Measurements from ENCODE around the gene CCDC188. TPM values are rescaled to one million over a fixed set of nuclear protein-coding genes. Genes with fewer than 3 reads are reported as not detected.

Gene CCDC188
- polyA plus RNA-seq, 1 donor (not counting 4 experiments of a cell fraction or from before 2014, with no cell fraction given), result not detected

- dilution Hi-C loops (cut with MboI; ENCODE audit: extremely low pct_ligation_motif_present, low sequenced_read_pairs), result no loop called here
- H3K4me1 ChIP-seq (ENCODE audit: control insufficient read depth, extremely low read depth, insufficient read depth, low read length), result peaks cover 8% of the 10 kb centered on the region
- H4K20me1 ChIP-seq (ENCODE audit: control insufficient read depth, extremely low read depth, insufficient read depth, low read length), result no peaks in the 10 kb centered on the region
- no peaks in the 10 kb centered on the region for H3K27me3 ChIP-seq (ENCODE audit: control insufficient read depth, extremely low read depth, insufficient read depth, low read length)
- H3K79me2 ChIP-seq (ENCODE audit: control insufficient read depth, insufficient read depth, low read length), result peaks cover 26% of the 10 kb centered on the region
- H3K4me3 ChIP-seq (ENCODE audit: control insufficient read depth in 2 of 3, extremely low read depth in 1 of 3, insufficient read depth in 2 of 3, low read depth in 1 of 3, low read length in 3 of 3), result no peak overlapping the region
- no peak for FAIRE-seq
- no peak overlapping the region for H3K9ac ChIP-seq (ENCODE audit: control insufficient read depth, extremely low read depth, insufficient read depth, low read length)
- no peak overlapping the region for H2AFZ ChIP-seq (ENCODE audit: control insufficient read depth, low read length)
- no peaks in the 10 kb centered on the region for H3K9me3 ChIP-seq (ENCODE audit: control insufficient read depth, low read depth, low read length)
- no peak overlapping the region for H3K4me2 ChIP-seq (ENCODE audit: control insufficient read depth, extremely low read depth, insufficient read depth, low read depth, low read length)
- no peak for TF ChIP-seq EZH2 (IDR thresholded peaks at IDR 0.05; ENCODE audit: low read length)
- TF ChIP-seq CTCF (optimal IDR thresholded peaks at IDR 0.05 in 1 of 3, IDR thresholded peaks at IDR 0.05 in 1 of 3, conservative IDR thresholded peaks at IDR 0.05 in 1 of 3; ENCODE audit: extremely low read depth in 1 of 3, insufficient read depth in 2 of 3, low read length in 3 of 3), result peak; percentile 35 to 49 (median 40)
- peaks cover 52 to 59% of the 10 kb centered on the region in 2 experiments for H3K36me3 ChIP-seq (ENCODE audit: control insufficient read depth in 2 of 2, extremely low read depth in 1 of 2, insufficient read depth in 2 of 2, low read length in 2 of 2)
- no peak for DNase-seq (ENCODE audit: low read depth, low spot score)
- no peak overlapping the region for H3K27ac ChIP-seq (ENCODE audit: control insufficient read depth, insufficient read depth, low read length)
- H3K9me1 ChIP-seq (ENCODE audit: control insufficient read depth, extremely low read depth, insufficient read depth, low read length), result no peaks in the 10 kb centered on the region
Observed at GRCh38 chr22:20111045-20111688, 39.7 kb downstream of the CCDC188 start.

GRCh38 chr22:20110359-20110985 lies 40.4 kb downstream of the CCDC188 start:
- Histone ChIP-seq H2AFZ (ENCODE audit: control insufficient read depth, low read length) (no peak overlapping the region), H3K4me2 (ENCODE audit: control insufficient read depth, extremely low read depth, insufficient read depth, low read depth, low read length) (no peak overlapping the region), H3K36me3 (ENCODE audit: control insufficient read depth in 2 of 2, extremely low read depth in 1 of 2, insufficient read depth in 2 of 2, low read length in 2 of 2) (peaks cover 54 to 58% of the 10 kb centered on the region in 2 experiments), H3K27ac (ENCODE audit: control insufficient read depth, insufficient read depth, low read length) (no peak overlapping the region), H3K27me3 (ENCODE audit: control insufficient read depth, extremely low read depth, insufficient read depth, low read length) (no peaks in the 10 kb centered on the region), H3K4me3 (ENCODE audit: control insufficient read depth in 2 of 3, extremely low read depth in 1 of 3, insufficient read depth in 2 of 3, low read depth in 1 of 3, low read length in 3 of 3) (no peak overlapping the region), H3K9me3 (ENCODE audit: control insufficient read depth, low read depth, low read length) (no peaks in the 10 kb centered on the region), H4K20me1 (ENCODE audit: control insufficient read depth, extremely low read depth, insufficient read depth, low read length) (no peaks in the 10 kb centered on the region), H3K79me2 (ENCODE audit: control insufficient read depth, insufficient read depth, low read length) (peaks cover 19% of the 10 kb centered on the region), H3K4me1 (ENCODE audit: control insufficient read depth, extremely low read depth, insufficient read depth, low read length) (peaks cover under 1% of the 10 kb centered on the region), H3K9me1 (ENCODE audit: control insufficient read depth, extremely low read depth, insufficient read depth, low read length) (no peaks in the 10 kb centered on the region), H3K9ac (ENCODE audit: control insufficient read depth, extremely low read depth, insufficient read depth, low read length) (no peak overlapping the region)
- FAIRE-seq (no peak), DNase-seq (ENCODE audit: low read depth, low spot score) (no peak)
- dilution Hi-C loops (cut with MboI; ENCODE audit: extremely low pct_ligation_motif_present, low sequenced_read_pairs), result no loop called here
- no peak for TF ChIP-seq EZH2 (IDR thresholded peaks at IDR 0.05; ENCODE audit: low read length)
- TF ChIP-seq CTCF (optimal IDR thresholded peaks at IDR 0.05 in 1 of 3, IDR thresholded peaks at IDR 0.05 in 1 of 3, conservative IDR thresholded peaks at IDR 0.05 in 1 of 3; ENCODE audit: extremely low read depth in 1 of 3, insufficient read depth in 2 of 3, low read length in 3 of 3), result no peak

Measured in keratinocyte (primary cell).